Glutamatergic neuron (in vitro differentiated cells): ENCODE measurements around the gene COQ2. TPM values are rescaled to one million over a fixed set of nuclear protein-coding genes. Genes with fewer than 3 reads are reported as not detected.
A peak's percentile ranks its signal among the peaks of the same experiment; 100 is the strongest.
"Not testable (repeated sequence)": the region's sequence is repeated elsewhere in the genome, so short reads cannot be mapped to it uniquely, and the experiment has no call there.

Source experiments
- DNase-seq: peaks from one replicate; pipeline ENCODE4 v3.0.0; 2022
- H3K27ac Mint-ChIP-seq: one replicate; pipeline ENCODE4 v1.8.0; 2020; ENCODE audit warnings: mild to moderate bottlenecking, mixed read lengths, inconsistent platforms; ENCODE audit not compliant: unreplicated experiment
- H3K27me3 Mint-ChIP-seq: one replicate; pipeline ENCODE4 v1.8.0; 2020; ENCODE audit warnings: mild to moderate bottlenecking, moderate library complexity, mixed read lengths, inconsistent platforms; ENCODE audit not compliant: unreplicated experiment
- H3K36me3 Mint-ChIP-seq: one replicate; pipeline ENCODE4 v1.8.0; 2020; ENCODE audit warnings: mild to moderate bottlenecking, mixed read lengths, inconsistent platforms; ENCODE audit not compliant: unreplicated experiment
- H3K4me1 Mint-ChIP-seq: one replicate; pipeline ENCODE4 v1.8.0; 2020; ENCODE audit warnings: mild to moderate bottlenecking, low read depth, mixed read lengths, inconsistent platforms; ENCODE audit not compliant: unreplicated experiment
- H3K4me3 Mint-ChIP-seq: one replicate; pipeline ENCODE4 v1.8.0; 2020; ENCODE audit warnings: mild to moderate bottlenecking, mixed read lengths, inconsistent platforms; ENCODE audit not compliant: unreplicated experiment
- H3K9me3 Mint-ChIP-seq: one replicate; pipeline ENCODE4 v1.8.0; 2020; ENCODE audit warnings: mild to moderate bottlenecking, moderate library complexity, mixed read lengths, inconsistent platforms; ENCODE audit not compliant: unreplicated experiment
- CTCF ChIP-seq: fragments of 200-600 bp; sonication (generic); IDR thresholded peaks from one replicate; pipeline ENCODE4 v1.5.0; 2021; ENCODE audit not compliant: partially characterized antibody, unreplicated experiment
- total RNA-seq: library from RNA; stranded (reverse); fragmentation: NEBNext Ultra II Directional; extraction: Animal tissue kit (Norgen Biotek cat#: 25700); gene quantifications from one replicate; pipeline ENCODE4 v1.2.1, GENCODE V29; 2021; ENCODE audit not compliant: unreplicated experiment

Gene COQ2
- total RNA-seq, 1 donor from 2014 or later, result 5.3 TPM

GRCh38 chr4:83297548-83298260 is 13.1 kb upstream of the COQ2 start:
- Mint-ChIP-seq H3K27ac (no peak overlapping the region), H3K9me3 (no peaks in the 10 kb centered on the region), H3K36me3 (no peaks in the 10 kb centered on the region), H3K4me3 (no peak overlapping the region), H3K27me3 (no peaks in the 10 kb centered on the region), H3K4me1 (no peaks in the 10 kb centered on the region)
- DNase-seq, result no peak
- TF ChIP-seq CTCF, result no peak

GRCh38 chr4:83293305-83294046 is 8.9 kb upstream of the COQ2 start:
- peaks cover 1% of the 10 kb centered on the region for H3K9me3 Mint-ChIP-seq
- no peak for DNase-seq
- no peaks in the 10 kb centered on the region for H3K4me1 Mint-ChIP-seq
- H3K4me3 Mint-ChIP-seq, result no peak overlapping the region
- H3K36me3 Mint-ChIP-seq, result no peaks in the 10 kb centered on the region
- H3K27ac Mint-ChIP-seq, result no peak overlapping the region
- no peak for TF ChIP-seq CTCF
- no peaks in the 10 kb centered on the region for H3K27me3 Mint-ChIP-seq

- DNase-seq, H3K9me3 Mint-ChIP-seq, H3K4me1 Mint-ChIP-seq, H3K27me3 Mint-ChIP-seq, H3K36me3 Mint-ChIP-seq, H3K27ac Mint-ChIP-seq, H3K4me3 Mint-ChIP-seq: not testable (repeated sequence)
Measured at GRCh38 chr4:83290059-83290774, 5.6 kb upstream of the COQ2 start.

GRCh38 chr4:83288381-83288780 is 3.8 kb upstream of the COQ2 start:
- not testable (repeated sequence) for H3K4me1 Mint-ChIP-seq

GRCh38 chr4:83285055-83285407 is 433 bp upstream of the COQ2 start:
- peak overlapping the region; percentile 45 for H3K27ac Mint-ChIP-seq

More at GRCh38 chr4:83288381-83288780, 3.8 kb upstream of the COQ2 start:
- not testable (repeated sequence) for H3K9me3 Mint-ChIP-seq, H3K4me3 Mint-ChIP-seq, DNase-seq, H3K27ac Mint-ChIP-seq, H3K27me3 Mint-ChIP-seq, H3K36me3 Mint-ChIP-seq

More at GRCh38 chr4:83285055-83285407, 433 bp upstream of the COQ2 start:
- no peak for DNase-seq
- H3K9me3 Mint-ChIP-seq, result peaks cover 8% of the 10 kb centered on the region
- H3K4me1 Mint-ChIP-seq, result peaks cover 11% of the 10 kb centered on the region
- H3K4me3 Mint-ChIP-seq, result peak overlapping the region; percentile 92
- TF ChIP-seq CTCF, result no peak
- no peaks in the 10 kb centered on the region for H3K27me3 Mint-ChIP-seq
- H3K36me3 Mint-ChIP-seq, result no peaks in the 10 kb centered on the region
